M059J (cell line): ENCODE data around the gene TFPI. TPM values are rescaled to one million over a fixed set of nuclear protein-coding genes. Genes with fewer than 3 reads are reported as not detected.

Experiments used
- DNase-seq: peaks from one replicate; pipeline ENCODE4 v3.0.0-alpha.2; 2012; ENCODE audit warnings: low read depth
- total RNA-seq: library from RNA; depleted of rRNA; stranded (reverse); fragments of >200 nt; shearing (Covaris generic); gene quantifications from 2 replicates; pipeline ENCODE4 v1.2.3, GENCODE V29; 2014; rRNA removed

The TFPI gene
- total RNA-seq, 1 experiment from 2014 or later: 74.7 TPM

- no peak for DNase-seq
Observed at GRCh38 chr2:187415449-187415848, 138.8 kb downstream of the TFPI start.

Other genes starting within 250 kb of the TFPI start
- 0.74 and 1.6 TPM in 2 replicates for gene CALCRL, start 106.2 kb downstream of the TFPI start, total RNA-seq